ENCODE data around the gene MOB3A. TPM values are rescaled to one million over a fixed set of nuclear protein-coding genes. Genes with fewer than 3 reads are reported as not detected.

Gene MOB3A
- 40.6 and 45.1 TPM in 2 replicates for total RNA-seq

DNA sequence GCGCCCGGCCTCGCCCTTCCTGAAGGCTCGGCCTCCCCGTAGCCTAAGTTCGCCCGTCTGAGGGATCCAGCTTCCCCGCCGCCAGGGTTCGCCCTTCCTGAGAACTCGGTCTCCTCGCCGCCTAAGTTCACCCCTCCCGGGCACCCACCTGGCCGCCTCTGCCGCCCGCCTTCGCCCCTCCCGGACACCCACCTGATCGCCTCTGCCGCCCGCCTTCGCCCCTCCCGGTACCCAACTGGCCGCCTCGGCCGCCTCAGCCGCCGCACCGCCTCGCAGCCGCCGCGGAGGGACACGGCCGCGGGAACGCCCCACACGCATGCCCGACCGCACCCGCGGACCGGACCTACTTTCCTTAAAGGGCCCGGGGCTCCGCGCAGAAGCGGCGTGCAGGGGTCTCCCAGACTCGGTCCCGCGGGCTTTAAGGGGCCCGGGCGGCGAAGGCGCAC, at the start of gene MOB3A:
Gene MOB3A, minus strand, starts transcription at position 293 of the 446 bp plus-strand sequence. CDS start 17,766 bp downstream, outside the sequence.

DNA sequence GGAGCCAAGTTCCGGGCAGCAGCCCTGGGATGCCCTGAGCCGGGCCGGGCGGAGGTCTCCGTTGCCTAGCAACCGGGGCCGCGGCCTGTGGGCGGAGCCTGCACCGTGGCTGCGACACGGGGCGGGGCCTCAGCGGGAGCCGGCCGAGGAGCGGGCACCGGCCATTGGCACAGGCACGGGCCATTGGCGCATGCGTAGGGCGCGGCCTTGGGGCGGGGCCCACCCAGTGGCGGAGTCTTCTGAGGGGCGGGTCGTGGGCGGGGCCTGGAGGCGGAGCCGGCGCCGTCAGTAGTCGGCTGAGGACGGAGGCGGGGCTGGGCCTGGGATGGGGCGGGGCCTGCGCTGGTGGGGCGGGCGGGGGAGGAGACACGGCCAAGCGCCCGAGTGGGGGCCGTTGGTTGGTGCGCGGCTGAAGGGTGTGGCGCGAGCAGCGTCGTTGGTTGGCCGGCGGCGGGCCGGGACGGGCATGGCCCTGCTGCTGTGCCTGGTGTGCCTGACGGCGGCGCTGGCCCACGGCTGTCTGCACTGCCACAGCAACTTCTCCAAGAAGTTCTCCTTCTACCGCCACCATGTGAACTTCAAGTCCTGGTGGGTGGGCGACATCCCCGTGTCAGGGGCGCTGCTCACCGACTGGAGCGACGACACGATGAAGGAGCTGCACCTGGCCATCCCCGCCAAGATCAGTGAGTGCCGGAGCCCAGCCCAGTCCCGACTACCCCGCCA, 515 bp upstream of the MOB3A start, which contains the start of gene IZUMO4:
Gene IZUMO4, plus strand, starts transcription at position 436 of the 723 bp plus-strand sequence. Its CDS starts 31 bp downstream, at position 467.

DNA sequence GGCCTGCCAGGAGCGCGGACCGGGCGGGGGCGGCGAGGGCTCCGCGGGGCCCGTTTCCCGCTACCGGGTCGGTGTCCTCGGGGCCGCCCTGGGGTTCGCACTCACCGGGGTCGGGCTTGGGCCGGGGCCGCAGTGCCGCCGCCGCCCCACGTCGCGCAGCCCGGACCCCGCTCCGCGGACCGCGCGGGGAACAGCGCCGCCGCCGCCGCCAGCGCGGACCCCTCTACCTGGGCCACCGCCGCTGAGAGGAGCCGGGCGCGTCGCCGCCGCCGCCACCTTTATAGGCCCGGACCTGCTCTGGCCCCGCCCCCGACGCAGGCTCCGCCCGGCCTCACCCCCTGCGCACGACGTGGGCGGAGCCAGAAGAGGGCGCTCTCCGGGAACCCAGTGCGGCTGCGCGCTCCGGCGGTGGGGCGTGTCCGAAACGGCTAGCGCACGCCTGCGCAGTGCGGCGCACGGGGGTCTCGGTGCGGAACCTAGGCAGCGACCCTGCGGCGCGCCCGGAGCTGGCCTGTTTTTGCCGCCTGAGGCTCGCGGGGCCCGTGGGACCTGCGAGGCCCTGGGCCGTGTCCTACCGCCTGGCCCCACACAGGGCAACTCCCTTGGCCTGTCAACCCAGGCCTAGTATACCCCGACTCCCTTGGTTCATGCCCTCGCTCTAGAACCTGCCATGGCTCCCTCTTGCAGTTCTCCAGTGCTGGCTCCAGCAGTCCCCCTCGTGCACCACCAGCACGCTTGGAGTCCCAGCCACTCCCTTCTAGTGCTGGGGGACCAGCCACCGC, 44.9 kb downstream of the MOB3A start, which contains the start of gene MKNK2:
Gene MKNK2, minus strand, starts transcription at position 254 of the 782 bp plus-strand sequence. CDS start 393 bp downstream, outside the sequence.

Small RNA genes lying within 50 kb of the gene (small RNA-seq; reads per million reads assigned to genes)
- gene AC007136.1: not detected

Other genes with a start within 250 kb of the MOB3A start
- 18.0 and 22.5 TPM in 2 replicates for gene REXO1, start 247.8 kb downstream of the MOB3A start, total RNA-seq
- gene KLF16, start 232.7 kb downstream of the MOB3A start, total RNA-seq: 11.8 and 17.0 TPM in 2 replicates
- 110 and 136 TPM in 2 replicates for gene ABHD17A, start 210.8 kb downstream of the MOB3A start, total RNA-seq
- gene ADAT3, start 190.9 kb downstream of the MOB3A start, total RNA-seq: 5.2 and 5.5 TPM in 2 replicates
- gene SCAMP4, start 190.9 kb downstream of the MOB3A start, total RNA-seq: 60.9 and 79.4 TPM in 2 replicates
- 95.4 and 103 TPM in 2 replicates for gene CSNK1G2, start 155.2 kb downstream of the MOB3A start, total RNA-seq
- 52.0 and 91.8 TPM in 2 replicates for gene BTBD2, start 80.6 kb downstream of the MOB3A start, total RNA-seq
- gene MKNK2, start 45.1 kb downstream of the MOB3A start, total RNA-seq: 82.3 and 126 TPM in 2 replicates
- gene IZUMO4, start 589 bp upstream of the MOB3A start, total RNA-seq: 0.96 and 2.0 TPM in 2 replicates
- gene AP3D1, start 55.2 kb upstream of the MOB3A start, total RNA-seq: 144 and 203 TPM in 2 replicates
- gene DOT1L, start 67.6 kb upstream of the MOB3A start, total RNA-seq: 8.1 and 8.5 TPM in 2 replicates
- 44.3 and 53.9 TPM in 2 replicates for gene PLEKHJ1, start 140.0 kb upstream of the MOB3A start, total RNA-seq
- gene SF3A2, start 140.5 kb upstream of the MOB3A start, total RNA-seq: 43.2 and 61.7 TPM in 2 replicates
- 1.7 and 2.6 TPM in 2 replicates for gene AMH, start 153.0 kb upstream of the MOB3A start, total RNA-seq
- gene JSRP1, start 160.1 kb upstream of the MOB3A start, total RNA-seq: not detected in 2 replicates
- not detected in 2 replicates for gene PEAK3, start 185.8 kb upstream of the MOB3A start, total RNA-seq
- gene LINGO3, start 211.8 kb upstream of the MOB3A start, total RNA-seq: under 0.01 TPM in 1 of 2 replicates, not detected in the other
- gene LSM7, start 232.3 kb upstream of the MOB3A start, total RNA-seq: 127 and 172 TPM in 2 replicates
- gene SPPL2B, start 232.4 kb upstream of the MOB3A start, total RNA-seq: 26.3 and 31.4 TPM in 2 replicates